Thyroid gland (tissue), 4 donors: ENCODE measurements around the gene KLHL41.

Experiments used
- CTCF ChIP-seq, 6 experiments: fragments of 200-600 bp in 3 of 6; fragments of 450-650 bp in 3 of 6; sonication (generic) in 3 of 6; IDR thresholded peaks; one replicate each; pipeline ENCODE4 v1.5.1; 2016 to 2019; ENCODE audit warnings: antibody characterized with exemption in 6 of 6, mild to moderate bottlenecking in 2 of 6, inconsistent platforms in 1 of 6, moderate library complexity in 1 of 6
- POLR2A ChIP-seq, 2 donors: fragments of 450-650 bp; IDR thresholded peaks; one replicate each; pipeline ENCODE4 v1.6.1; 2017; ENCODE audit warnings: antibody characterized with exemption in 2 of 2, mild to moderate bottlenecking in 2 of 2, moderate library complexity in 1 of 2

- TF ChIP-seq POLR2A (IDR thresholded peaks at IDR 0.05): no peak
- TF ChIP-seq CTCF (IDR thresholded peaks at IDR 0.05): no peak
Observed at GRCh38 chr2:169486487-169486886, 23.0 kb upstream of the KLHL41 start.
